GM21723 (cell line): Measurements from ENCODE around the gene HNRNPDL.
"Not testable (repeated sequence)": the region's sequence is repeated elsewhere in the genome, so short reads cannot be mapped to it uniquely, and the experiment has no call there.

ENCODE experiments used
- ATAC-seq: cut with Tn5 transposase; IDR thresholded peaks from one replicate; pipeline ENCODE4 v1.9.1; 2021; ENCODE audit warnings: mild to moderate bottlenecking, moderate library complexity; ENCODE audit not compliant: unreplicated experiment

HNRNPDL gene

GRCh38 chr4:82433791-82434190 is 3.5 kb upstream of the HNRNPDL start:
- ATAC-seq: no peak

GRCh38 chr4:82432596-82432995 is 2.3 kb upstream of the HNRNPDL start:
- ATAC-seq: no peak

- ATAC-seq: no peak
Measured at GRCh38 chr4:82431831-82432230, 1.6 kb upstream of the HNRNPDL start.

- no peak for ATAC-seq
Measured at GRCh38 chr4:82430964-82431745, 893 bp upstream of the HNRNPDL start.

- peak; percentile 24 for ATAC-seq
Measured at GRCh38 chr4:82429728-82430192, 502 bp downstream of the HNRNPDL start.

- ATAC-seq: peak; percentile 51
Measured at GRCh38 chr4:82428969-82429727, 1.1 kb downstream of the HNRNPDL start.

GRCh38 chr4:82428526-82428968 is 1.7 kb downstream of the HNRNPDL start:
- ATAC-seq: no peak

- ATAC-seq: no peak
Measured at GRCh38 chr4:82425478-82425877, 4.8 kb downstream of the HNRNPDL start.

GRCh38 chr4:82423245-82424054 is 6.8 kb downstream of the HNRNPDL start:
- no peak for ATAC-seq

- no peak for ATAC-seq
Measured at GRCh38 chr4:82422616-82423015, 7.6 kb downstream of the HNRNPDL start.

GRCh38 chr4:82421796-82422560 is 8.3 kb downstream of the HNRNPDL start:
- ATAC-seq: no peak

- no peak for ATAC-seq
Measured at GRCh38 chr4:82419451-82419850, 10.8 kb downstream of the HNRNPDL start.

GRCh38 chr4:82415922-82416365 is 14.3 kb downstream of the HNRNPDL start:
- no peak for ATAC-seq

GRCh38 chr4:82415061-82415460 is 15.2 kb downstream of the HNRNPDL start:
- ATAC-seq: not testable (repeated sequence)

- no peak for ATAC-seq
Measured at GRCh38 chr4:82403725-82404124, 26.5 kb downstream of the HNRNPDL start.

GRCh38 chr4:82402196-82402775 is 28.0 kb downstream of the HNRNPDL start:
- ATAC-seq: no peak

GRCh38 chr4:82401600-82401999 is 28.7 kb downstream of the HNRNPDL start:
- no peak for ATAC-seq

GRCh38 chr4:82398263-82398662 is 32.0 kb downstream of the HNRNPDL start:
- no peak for ATAC-seq

GRCh38 chr4:82397527-82397926 is 32.7 kb downstream of the HNRNPDL start:
- no peak for ATAC-seq

GRCh38 chr4:82394896-82395295 is 35.4 kb downstream of the HNRNPDL start:
- no peak for ATAC-seq
